ENCODE results near the gene SLC25A33. TPM values are rescaled to one million over a fixed set of nuclear protein-coding genes. Genes with fewer than 3 reads are reported as not detected.

The SLC25A33 gene
- total RNA-seq (10 to 100 TPM in 1 of 4 donors, 1 to 10 TPM in 3; 1.7 to 26.8 (median 6.1) TPM), polyA plus RNA-seq (10 to 100 TPM in 1 of 3 donors, 1 to 10 TPM in 2; 2.5 to 10.5 (median 9.2) TPM)
- long read RNA-seq, donor 1, partial matches to known transcripts = 0 of 2 reads
- long read RNA-seq, donor 1, other reads (novel, unspliced or antisense) = 0 of 2 reads
- long read RNA-seq, donor 2, transcript SLC25A33-201 (7 exons, 3,854 nt) = major isoform, 77 of 91 reads
- long read RNA-seq, donor 2, partial matches to known transcripts = 3 of 91 reads
- long read RNA-seq, donor 2, other reads (novel, unspliced or antisense) = 11 of 91 reads

- intact Hi-C loops (cut with DNase I) = no loop called here
- no peaks in the 10 kb centered on the region for H3K27me3 ChIP-seq (ENCODE audit: insufficient read depth in 3 of 3, low read length in 2 of 3)
- DNase-seq (peak; percentile 97 to 99), ATAC-seq (peak; percentile 94 to 99 (median 98))
- H3K27ac ChIP-seq = peak within 1 kb of the TSS; percentile 87
- no peaks in the 10 kb centered on the region for H3K9me3 ChIP-seq
- WGBS, 3 donors = 2 to 4% (median 2%) methylated on average over 37 to 92 of the region's 92 CpGs
- peaks cover 24% of the 10 kb centered on the region for H3K4me1 ChIP-seq
- TF ChIP-seq, protein P1, sequence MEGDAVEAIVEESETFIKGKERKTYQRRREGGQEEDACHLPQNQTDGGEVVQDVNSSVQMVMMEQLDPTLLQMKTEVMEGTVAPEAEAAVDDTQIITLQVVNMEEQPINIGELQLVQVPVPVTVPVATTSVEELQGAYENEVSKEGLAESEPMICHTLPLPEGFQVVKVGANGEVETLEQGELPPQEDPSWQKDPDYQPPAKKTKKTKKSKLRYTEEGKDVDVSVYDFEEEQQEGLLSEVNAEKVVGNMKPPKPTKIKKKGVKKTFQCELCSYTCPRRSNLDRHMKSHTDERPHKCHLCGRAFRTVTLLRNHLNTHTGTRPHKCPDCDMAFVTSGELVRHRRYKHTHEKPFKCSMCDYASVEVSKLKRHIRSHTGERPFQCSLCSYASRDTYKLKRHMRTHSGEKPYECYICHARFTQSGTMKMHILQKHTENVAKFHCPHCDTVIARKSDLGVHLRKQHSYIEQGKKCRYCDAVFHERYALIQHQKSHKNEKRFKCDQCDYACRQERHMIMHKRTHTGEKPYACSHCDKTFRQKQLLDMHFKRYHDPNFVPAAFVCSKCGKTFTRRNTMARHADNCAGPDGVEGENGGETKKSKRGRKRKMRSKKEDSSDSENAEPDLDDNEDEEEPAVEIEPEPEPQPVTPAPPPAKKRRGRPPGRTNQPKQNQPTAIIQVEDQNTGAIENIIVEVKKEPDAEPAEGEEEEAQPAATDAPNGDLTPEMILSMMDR (IDR thresholded peaks at IDR 0.05) = peak; percentile 16
- no peaks in the 10 kb centered on the region for H3K36me3 ChIP-seq (ENCODE audit: insufficient read depth in 1 of 2, low read depth in 1 of 2)
- peak within 1 kb of the TSS; percentile 80 for H3K4me3 ChIP-seq
Observed at GRCh38 chr1:9539165-9539828, at the start of gene SLC25A33. Gene SLC25A33 (plus strand): TSS chr1:9539465. CDS start chr1:9539692, 227 bp downstream.

- peak; percentile 86 to 94 (median 92) for ATAC-seq
- no peaks in the 10 kb centered on the region for H3K27me3 ChIP-seq (ENCODE audit: insufficient read depth in 3 of 3, low read length in 2 of 3)
- H3K27ac ChIP-seq = no peak overlapping the region
- TF ChIP-seq, protein P1 (IDR thresholded peaks at IDR 0.05) = peak; percentile 91
- intact Hi-C loops (cut with DNase I) = loop anchor here (1.0 to 5.0 kb wide), 3 partner anchors 201 to 223 kb away; no protein-coding TSS in a partner anchor
- H3K4me3 ChIP-seq = no peak overlapping the region
- WGBS, 3 donors = 41 to 51% (median 43%) methylated on average over 20 of the region's 20 CpGs
- peaks cover 6% of the 10 kb centered on the region for H3K4me1 ChIP-seq
- no peaks in the 10 kb centered on the region for H3K9me3 ChIP-seq
- peak; percentile 92 to 96 for DNase-seq
- no peaks in the 10 kb centered on the region for H3K36me3 ChIP-seq (ENCODE audit: insufficient read depth in 1 of 2, low read depth in 1 of 2)
Observed at GRCh38 chr1:9490605-9491339, 48.5 kb upstream of the SLC25A33 start.

- DNase-seq (no peak), ATAC-seq (no peak)
- Histone ChIP-seq H3K36me3 (ENCODE audit: insufficient read depth in 1 of 2, low read depth in 1 of 2) (no peaks in the 10 kb centered on the region), H3K4me1 (peaks cover 6% of the 10 kb centered on the region), H3K9me3 (no peaks in the 10 kb centered on the region), H3K4me3 (no peak overlapping the region), H3K27me3 (ENCODE audit: insufficient read depth in 3 of 3, low read length in 2 of 3) (no peaks in the 10 kb centered on the region), H3K27ac (no peak overlapping the region)
- WGBS, 3 donors = 92 to 96% (median 94%) methylated on average over 6 of the region's 6 CpGs
- intact Hi-C loops (cut with DNase I) = loop anchor here (5.0 kb wide), 2 partner anchors 211 to 226 kb away; no protein-coding TSS in a partner anchor
- TF ChIP-seq, protein P1 (IDR thresholded peaks at IDR 0.05) = no peak
Observed at GRCh38 chr1:9493326-9493725, 45.9 kb upstream of the SLC25A33 start.

DNA sequence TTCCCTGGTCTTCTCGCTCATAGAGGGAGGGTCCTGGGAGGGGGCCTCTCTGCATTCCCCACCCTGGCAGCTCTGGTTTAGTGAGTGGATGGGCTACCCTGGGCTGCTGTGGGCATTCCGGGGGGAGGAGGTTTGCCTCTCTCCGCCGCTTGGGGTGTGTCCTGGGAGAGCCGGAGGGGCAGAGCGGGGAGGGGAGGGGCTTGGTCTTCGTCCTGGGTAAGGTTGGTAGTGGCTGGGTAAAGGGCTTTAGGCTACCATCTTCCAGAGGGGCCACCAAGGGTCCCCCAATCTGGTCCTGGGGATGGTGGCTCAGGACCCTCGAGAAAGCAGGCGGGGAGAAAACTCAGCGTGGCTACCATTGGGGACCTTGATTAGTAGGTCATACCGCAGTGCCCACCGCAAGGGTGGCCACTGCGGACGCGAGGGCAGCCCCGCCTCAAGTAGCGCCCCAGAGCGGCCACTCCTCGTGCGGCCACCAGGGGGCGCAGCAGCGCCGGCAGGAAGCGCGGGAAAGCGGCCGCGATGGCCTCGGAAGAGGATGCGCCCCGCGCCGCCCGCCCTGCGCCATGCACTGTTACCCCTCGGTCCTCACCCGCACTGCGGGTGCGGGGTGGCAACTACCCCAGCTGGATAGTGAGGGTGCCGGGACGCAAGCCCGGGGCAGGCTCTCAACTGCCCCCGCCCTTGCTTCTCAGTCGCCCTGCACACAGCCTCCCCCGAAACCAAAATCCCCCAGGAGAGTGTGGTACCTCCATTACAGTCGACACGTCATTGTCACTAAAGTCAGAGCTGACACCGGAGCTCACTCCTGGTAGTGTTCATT is 44.1 kb upstream of the SLC25A33 start:
- DNase-seq (peak; percentile 57 to 82), ATAC-seq (peak; percentile 71 to 84 (median 76))
- peak overlapping the region; percentile 56 for H3K4me3 ChIP-seq
- WGBS, 3 donors = 5 to 10% (median 8%) methylated on average over 41 to 48 of the region's 48 CpGs
- TF ChIP-seq, protein P1 (IDR thresholded peaks at IDR 0.05) = peak; percentile 99
- H3K27me3 ChIP-seq (ENCODE audit: insufficient read depth in 3 of 3, low read length in 2 of 3) = no peaks in the 10 kb centered on the region
- H3K4me1 ChIP-seq = peaks cover 6% of the 10 kb centered on the region
- H3K36me3 ChIP-seq (ENCODE audit: insufficient read depth in 1 of 2, low read depth in 1 of 2) = no peaks in the 10 kb centered on the region
- intact Hi-C loops (cut with DNase I) = loop anchor here (1.0 to 5.0 kb wide), 5 partner anchors 62 to 228 kb away; no protein-coding TSS in a partner anchor
- H3K27ac ChIP-seq = no peak overlapping the region
- H3K9me3 ChIP-seq = no peaks in the 10 kb centered on the region
